WTC11 (cell line): ENCODE measurements around the gene FAM228B.

Experiments used
- ELF4 ChIP-seq: sonication (generic); formaldehyde crosslinking; IDR thresholded peaks from 2 replicates; pipeline ENCODE4 v1.8.1; 2022; ENCODE audit warnings: low read depth, mild to moderate bottlenecking, moderate library complexity, missing genetic modification reagents
- SMAD4 ChIP-seq: sonication (generic); formaldehyde crosslinking; IDR thresholded peaks from 2 replicates; pipeline ENCODE4 v1.8.0; 2022; ENCODE audit warnings: mild to moderate bottlenecking, missing genetic modification reagents
- ZBTB21 ChIP-seq: sonication (generic); formaldehyde crosslinking; IDR thresholded peaks from 2 replicates; pipeline ENCODE4 v1.8.1; 2023; ENCODE audit warnings: mild to moderate bottlenecking, missing genetic modification reagents, borderline replicate concordance
- TF ChIP-seq, protein P1 (sequence below): fragments of 200-600 bp; IDR thresholded peaks from 2 replicates; pipeline ENCODE4 v1.8.0; 2022; ENCODE audit warnings: antibody characterized with exemption
- TF ChIP-seq, protein P2 (sequence below): fragments of 250-450 bp; sonication (Bioruptor Pico); IDR thresholded peaks from 2 replicates; pipeline ENCODE4 v1.8.0; 2021; ENCODE audit warnings: mild to moderate bottlenecking

DNA sequence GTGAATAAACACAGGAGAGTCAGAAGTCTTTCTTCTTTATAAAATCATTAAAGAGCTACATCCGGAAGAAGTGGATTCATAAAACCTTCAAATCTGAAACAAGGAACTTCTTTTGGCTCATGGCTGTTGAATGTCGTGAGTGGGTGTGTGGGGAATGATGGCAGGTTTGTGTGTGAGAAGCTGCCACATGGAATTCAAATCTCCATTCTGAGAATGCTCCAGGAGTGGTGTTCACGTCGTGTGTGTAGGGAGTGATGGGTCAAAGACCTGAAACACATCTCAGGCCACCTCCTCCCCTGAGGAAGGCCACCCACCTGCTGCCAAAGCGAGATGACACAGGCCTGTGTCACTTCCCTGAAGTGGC lies 80.5 kb downstream of the FAM228B start:
- TF ChIP-seq ZBTB21 (CRISPR knock-in tag) = no peak
- TF ChIP-seq, protein P1, sequence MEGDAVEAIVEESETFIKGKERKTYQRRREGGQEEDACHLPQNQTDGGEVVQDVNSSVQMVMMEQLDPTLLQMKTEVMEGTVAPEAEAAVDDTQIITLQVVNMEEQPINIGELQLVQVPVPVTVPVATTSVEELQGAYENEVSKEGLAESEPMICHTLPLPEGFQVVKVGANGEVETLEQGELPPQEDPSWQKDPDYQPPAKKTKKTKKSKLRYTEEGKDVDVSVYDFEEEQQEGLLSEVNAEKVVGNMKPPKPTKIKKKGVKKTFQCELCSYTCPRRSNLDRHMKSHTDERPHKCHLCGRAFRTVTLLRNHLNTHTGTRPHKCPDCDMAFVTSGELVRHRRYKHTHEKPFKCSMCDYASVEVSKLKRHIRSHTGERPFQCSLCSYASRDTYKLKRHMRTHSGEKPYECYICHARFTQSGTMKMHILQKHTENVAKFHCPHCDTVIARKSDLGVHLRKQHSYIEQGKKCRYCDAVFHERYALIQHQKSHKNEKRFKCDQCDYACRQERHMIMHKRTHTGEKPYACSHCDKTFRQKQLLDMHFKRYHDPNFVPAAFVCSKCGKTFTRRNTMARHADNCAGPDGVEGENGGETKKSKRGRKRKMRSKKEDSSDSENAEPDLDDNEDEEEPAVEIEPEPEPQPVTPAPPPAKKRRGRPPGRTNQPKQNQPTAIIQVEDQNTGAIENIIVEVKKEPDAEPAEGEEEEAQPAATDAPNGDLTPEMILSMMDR = no peak
- TF ChIP-seq, protein P2, sequence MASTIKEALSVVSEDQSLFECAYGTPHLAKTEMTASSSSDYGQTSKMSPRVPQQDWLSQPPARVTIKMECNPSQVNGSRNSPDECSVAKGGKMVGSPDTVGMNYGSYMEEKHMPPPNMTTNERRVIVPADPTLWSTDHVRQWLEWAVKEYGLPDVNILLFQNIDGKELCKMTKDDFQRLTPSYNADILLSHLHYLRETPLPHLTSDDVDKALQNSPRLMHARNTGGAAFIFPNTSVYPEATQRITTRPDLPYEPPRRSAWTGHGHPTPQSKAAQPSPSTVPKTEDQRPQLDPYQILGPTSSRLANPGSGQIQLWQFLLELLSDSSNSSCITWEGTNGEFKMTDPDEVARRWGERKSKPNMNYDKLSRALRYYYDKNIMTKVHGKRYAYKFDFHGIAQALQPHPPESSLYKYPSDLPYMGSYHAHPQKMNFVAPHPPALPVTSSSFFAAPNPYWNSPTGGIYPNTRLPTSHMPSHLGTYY (CRISPR knock-in tag) = no peak
- TF ChIP-seq SMAD4 (CRISPR knock-in tag) = no peak
- TF ChIP-seq ELF4 (CRISPR knock-in tag) = no peak
